Stomach smooth muscle (tissue), 2 donors: Measurements from ENCODE around the gene SLC35F1.

Experiments
- H3K27ac ChIP-seq: one replicate; pipeline ENCODE4 v1.7.0; 2013; ENCODE audit warnings: mild to moderate bottlenecking, low read length, inconsistent platforms
- H3K27me3 ChIP-seq, 2 donors: one replicate each; pipeline ENCODE4 v1.7.0; 2013; ENCODE audit warnings: low read length in 2 of 2; ENCODE audit not compliant: insufficient read depth in 2 of 2, control insufficient read depth in 1 of 2
- H3K36me3 ChIP-seq, 2 donors: one replicate each; pipeline ENCODE4 v1.7.0; 2013; ENCODE audit warnings: low read length in 2 of 2; ENCODE audit not compliant: control insufficient read depth in 2 of 2, insufficient read depth in 2 of 2
- H3K4me1 ChIP-seq: one replicate; pipeline ENCODE4 v1.7.0; 2013; ENCODE audit warnings: low read length; ENCODE audit not compliant: control insufficient read depth, insufficient read depth
- H3K4me3 ChIP-seq, 2 donors: one replicate each; pipeline ENCODE4 v1.7.0; 2013; ENCODE audit warnings: low read length in 2 of 2
- H3K9ac ChIP-seq, 2 donors: one replicate each; pipeline ENCODE4 v1.7.0; 2013; ENCODE audit warnings: low read length in 2 of 2, mild to moderate bottlenecking in 1 of 2
- H3K9me3 ChIP-seq, 2 donors: one replicate each; pipeline ENCODE4 v1.7.0; 2013; ENCODE audit warnings: low read length in 2 of 2; ENCODE audit not compliant: control insufficient read depth in 2 of 2
- donor health status: healthy.
- donor health status: Pancreatic carcinoma.

The SLC35F1 gene

GRCh38 chr6:118147511-118147910, 240.4 kb downstream of the SLC35F1 start:
- H3K9me3 ChIP-seq: no peaks in the 10 kb centered on the region
- no peaks in the 10 kb centered on the region for H3K27me3 ChIP-seq
- no peak overlapping the region for H3K4me3 ChIP-seq
- H3K9ac ChIP-seq: no peak overlapping the region
- no peaks in the 10 kb centered on the region for H3K4me1 ChIP-seq
- H3K27ac ChIP-seq: no peak overlapping the region
- H3K36me3 ChIP-seq: no peaks in the 10 kb centered on the region

- Histone ChIP-seq H3K27me3 (no peaks in the 10 kb centered on the region), H3K9me3 (no peaks in the 10 kb centered on the region), H3K36me3 (no peaks in the 10 kb centered on the region), H3K27ac (no peak overlapping the region), H3K4me1 (no peaks in the 10 kb centered on the region), H3K4me3 (no peak overlapping the region), H3K9ac (no peak overlapping the region)
Observed at GRCh38 chr6:118148561-118148960, 241.5 kb downstream of the SLC35F1 start.

- Histone ChIP-seq H3K9me3 (no peaks in the 10 kb centered on the region), H3K36me3 (no peaks in the 10 kb centered on the region), H3K4me1 (no peaks in the 10 kb centered on the region), H3K9ac (no peak overlapping the region), H3K27me3 (no peaks in the 10 kb centered on the region), H3K27ac (no peak overlapping the region), H3K4me3 (no peak overlapping the region)
Observed at GRCh38 chr6:118152524-118152923, 245.5 kb downstream of the SLC35F1 start.

GRCh38 chr6:118161343-118161742, 254.3 kb downstream of the SLC35F1 start:
- Histone ChIP-seq H3K4me1 (no peaks in the 10 kb centered on the region), H3K36me3 (no peaks in the 10 kb centered on the region), H3K27ac (no peak overlapping the region), H3K27me3 (no peaks in the 10 kb centered on the region), H3K9me3 (no peaks in the 10 kb centered on the region), H3K4me3 (no peak overlapping the region), H3K9ac (no peak overlapping the region)

GRCh38 chr6:118163542-118163941, 256.5 kb downstream of the SLC35F1 start:
- H3K4me1 ChIP-seq: no peaks in the 10 kb centered on the region
- H3K27ac ChIP-seq: no peak overlapping the region
- H3K9ac ChIP-seq: no peak overlapping the region
- H3K4me3 ChIP-seq: no peak overlapping the region
- no peaks in the 10 kb centered on the region for H3K36me3 ChIP-seq
- H3K9me3 ChIP-seq: no peaks in the 10 kb centered on the region
- no peaks in the 10 kb centered on the region for H3K27me3 ChIP-seq

- H3K36me3 ChIP-seq: no peaks in the 10 kb centered on the region
- H3K4me3 ChIP-seq: no peak overlapping the region
- H3K27me3 ChIP-seq: no peaks in the 10 kb centered on the region
- no peaks in the 10 kb centered on the region for H3K4me1 ChIP-seq
- H3K27ac ChIP-seq: no peak overlapping the region
- no peaks in the 10 kb centered on the region for H3K9me3 ChIP-seq
- no peak overlapping the region for H3K9ac ChIP-seq
Observed at GRCh38 chr6:118165500-118165899, 258.4 kb downstream of the SLC35F1 start.

GRCh38 chr6:118168421-118168820, 261.4 kb downstream of the SLC35F1 start:
- no peak overlapping the region for H3K4me3 ChIP-seq
- H3K4me1 ChIP-seq: no peaks in the 10 kb centered on the region
- no peak overlapping the region for H3K9ac ChIP-seq
- no peaks in the 10 kb centered on the region for H3K27me3 ChIP-seq
- H3K9me3 ChIP-seq: peaks cover 1% of the 10 kb centered on the region in 2 donors
- H3K27ac ChIP-seq: no peak overlapping the region
- H3K36me3 ChIP-seq: no peaks in the 10 kb centered on the region

GRCh38 chr6:118171852-118172251, 264.8 kb downstream of the SLC35F1 start:
- H3K4me1 ChIP-seq: no peaks in the 10 kb centered on the region
- no peaks in the 10 kb centered on the region for H3K36me3 ChIP-seq
- H3K9me3 ChIP-seq: peaks cover 4 to 8% of the 10 kb centered on the region in 2 donors
- no peak overlapping the region for H3K4me3 ChIP-seq
- no peaks in the 10 kb centered on the region for H3K27me3 ChIP-seq
- H3K27ac ChIP-seq: no peak overlapping the region
- no peak overlapping the region for H3K9ac ChIP-seq

GRCh38 chr6:118174071-118174470, 267.0 kb downstream of the SLC35F1 start:
- H3K9me3 ChIP-seq: peaks cover 4 to 8% of the 10 kb centered on the region in 2 donors
- H3K36me3 ChIP-seq: no peaks in the 10 kb centered on the region
- no peaks in the 10 kb centered on the region for H3K4me1 ChIP-seq
- no peak overlapping the region for H3K4me3 ChIP-seq
- H3K27ac ChIP-seq: no peak overlapping the region
- H3K27me3 ChIP-seq: no peaks in the 10 kb centered on the region
- no peak overlapping the region for H3K9ac ChIP-seq

GRCh38 chr6:118177720-118178119, 270.7 kb downstream of the SLC35F1 start:
- Histone ChIP-seq H3K4me1 (no peaks in the 10 kb centered on the region), H3K27ac (no peak overlapping the region), H3K9ac (no peak overlapping the region), H3K27me3 (no peaks in the 10 kb centered on the region), H3K9me3 (peaks cover 4 to 8% of the 10 kb centered on the region in 2 donors), H3K4me3 (no peak overlapping the region), H3K36me3 (no peaks in the 10 kb centered on the region)

- no peaks in the 10 kb centered on the region for H3K27me3 ChIP-seq
- H3K4me3 ChIP-seq: no peak overlapping the region
- H3K27ac ChIP-seq: no peak overlapping the region
- H3K4me1 ChIP-seq: no peaks in the 10 kb centered on the region
- peaks cover 0 to under 1% of the 10 kb centered on the region in 2 donors for H3K9me3 ChIP-seq
- H3K9ac ChIP-seq: no peak overlapping the region
- H3K36me3 ChIP-seq: no peaks in the 10 kb centered on the region
Observed at GRCh38 chr6:118179048-118179447, 272.0 kb downstream of the SLC35F1 start.
